Endothelial cell of umbilical vein (primary cell): Measurements from ENCODE around the gene MBD1. TPM values are rescaled to one million over a fixed set of nuclear protein-coding genes. Genes with fewer than 3 reads are reported as not detected.
"Not testable (repeated sequence)": the region's sequence is repeated elsewhere in the genome, so short reads cannot be mapped to it uniquely, and the experiment has no call there.

Experiments
- BruUV-seq: library from RNA; stranded (reverse); fragments of 400-500 nt; replicated peaks from 2 replicates; lab custom pipeline; 2021; lab: Mats Ljungman, UMichigan
- CTCF ChIA-PET: fragments of 300-600, 350-600 bp; sonication (Branson Sonifier 250); formaldehyde crosslinking; loops from one replicate; lab custom pipeline; 2021; ENCODE audit warnings: antibody characterized with exemption, inconsistent platforms; lab: Charles Lee
- POLR2A ChIA-PET: fragments of 300-600, 350-600 bp; sonication (Branson Sonifier 250); formaldehyde crosslinking; loops from one replicate; lab custom pipeline; 2021; ENCODE audit warnings: antibody characterized with exemption, inconsistent platforms; lab: Charles Lee
- DNase-seq: peaks from one replicate; pipeline ENCODE4 v3.0.0-alpha.2; 2011; ENCODE audit warnings: low read depth, low spot score
- FAIRE-seq: peaks from 2 replicates; lab custom pipeline; 2011; peaks lifted over from hg19 to GRCh38; lab: Jason Lieb, UNC
- H2AFZ ChIP-seq: 2 replicates; pipeline ENCODE4 v1.6.0; 2012; ENCODE audit warnings: low read depth, low read length, control low read depth, inconsistent platforms
- H3K27ac ChIP-seq: 2 replicates; pipeline ENCODE4 v1.5.1; 2011; ENCODE audit warnings: low read depth, mild to moderate bottlenecking, control low read depth, low read length, moderate library complexity; ENCODE audit not compliant: insufficient read depth
- H3K27me3 ChIP-seq, 2 experiments: 2 replicates each; pipeline versions ENCODE4 v1.6.0 to v1.6.1; 2011; ENCODE audit warnings: low read length in 2 of 2, mixed read lengths in 1 of 2; ENCODE audit not compliant: control insufficient read depth in 2 of 2, insufficient read depth in 2 of 2
- H3K36me3 ChIP-seq, 2 experiments: 2 replicates in 1 of 2; 3 replicates in 1 of 2; pipeline ENCODE4 v1.5.1; 2011; ENCODE audit warnings: low read length in 2 of 2, mild to moderate bottlenecking in 1 of 2, moderate library complexity in 1 of 2; ENCODE audit not compliant: control insufficient read depth in 2 of 2, insufficient read depth in 2 of 2; ENCODE audit errors: extremely low read depth in 1 of 2
- H3K4me1 ChIP-seq: 3 replicates; pipeline ENCODE4 v1.5.1; 2011; ENCODE audit warnings: mild to moderate bottlenecking, low read length; ENCODE audit not compliant: control insufficient read depth, insufficient read depth; ENCODE audit errors: extremely low read depth
- H3K4me2 ChIP-seq: 2 replicates; pipeline ENCODE4 v1.6.1; 2011; ENCODE audit warnings: low read length, control low read depth, mixed read lengths; ENCODE audit not compliant: insufficient read depth
- H3K4me3 ChIP-seq, 3 experiments: fragments of 200-600 bp in 1 of 3; sonication (generic), shearing (Covaris generic) in 1 of 3; replicated peaks in 1 of 3; 2 replicates each; pipeline ENCODE4 v1.5.1; 2011 to 2016; ENCODE audit warnings: control low read depth in 3 of 3, low read length in 3 of 3, mild to moderate bottlenecking in 2 of 3, inconsistent platforms in 1 of 3, low read depth in 1 of 3, moderate library complexity in 1 of 3; ENCODE audit not compliant: insufficient read depth in 1 of 3
- H3K79me2 ChIP-seq: 2 replicates; pipeline ENCODE4 v1.6.0; 2012; ENCODE audit warnings: low read length, inconsistent platforms; ENCODE audit not compliant: control insufficient read depth, insufficient read depth
- H3K9ac ChIP-seq: replicated peaks from 2 replicates; pipeline ENCODE3; 2011; ENCODE audit warnings: low read length, control low read depth; ENCODE audit not compliant: insufficient read depth; ENCODE audit errors: extremely low read depth
- H3K9me1 ChIP-seq: replicated peaks from 3 replicates; pipeline ENCODE4 v1.6.0; 2011; ENCODE audit warnings: mild to moderate bottlenecking, low read length; ENCODE audit not compliant: control insufficient read depth, insufficient read depth; ENCODE audit errors: extremely low read depth
- H3K9me3 ChIP-seq: replicated peaks from 2 replicates; pipeline ENCODE4 v1.5.1; 2012; ENCODE audit warnings: low read length, inconsistent platforms; ENCODE audit not compliant: control insufficient read depth, insufficient read depth
- H4K20me1 ChIP-seq: replicated peaks from 2 replicates; pipeline ENCODE3; 2011; ENCODE audit warnings: mild to moderate bottlenecking, low read length; ENCODE audit not compliant: control insufficient read depth, insufficient read depth; ENCODE audit errors: extremely low read depth
- FOS ChIP-seq: IDR thresholded peaks from 2 replicates; pipeline ENCODE4 v1.6.1; 2011; ENCODE audit warnings: mild to moderate bottlenecking, low read length, moderate library complexity, borderline replicate concordance; ENCODE audit not compliant: insufficient read depth
- GATA2 ChIP-seq: IDR thresholded peaks from 2 replicates; pipeline ENCODE4 v1.7.0; 2011; ENCODE audit warnings: low read depth, mild to moderate bottlenecking, moderate library complexity, mixed read lengths, low read length; ENCODE audit not compliant: insufficient read length, insufficient read depth
- POLR2A ChIP-seq: IDR thresholded peaks from 2 replicates; pipeline ENCODE4 v1.6.1; 2012; ENCODE audit warnings: low read depth, mild to moderate bottlenecking, control low read depth, low read length
- POLR2AphosphoS5 ChIP-seq: IDR thresholded peaks from 2 replicates; pipeline ENCODE4 v1.6.1; 2012; ENCODE audit warnings: low read depth, mild to moderate bottlenecking, control low read depth, low read length, moderate library complexity; ENCODE audit not compliant: insufficient read depth
- dilution Hi-C: fragments of 300-500 bp; cut with MboI; formaldehyde crosslinking; loops from one replicate; pipeline ENCODE4 v1.15.0; 2019; ENCODE audit warnings: low sequenced_read_pairs; ENCODE audit not compliant: extremely low pct_ligation_motif_present
- intact Hi-C: fragments of 100-400 bp; cut with micrococcal nuclease; formaldehyde crosslinking; loops from one replicate; pipeline ENCODE4 v1.10.0; 2022
- polyA plus RNA-seq, 4 experiments: library from polyadenylated mRNA; depleted of rRNA in 3 of 4; stranded (reverse) in 3 of 4; unstranded in 1 of 4; fragments of >200 nt; gene quantifications; 2 replicates each; pipeline versions ENCODE4 v1.2.1 to v1.2.3, GENCODE V29; 2011 to 2012; ENCODE audit warnings: missing spikeins in 1 of 4
- total RNA-seq: library from RNA; stranded (reverse); gene quantifications from 2 replicates; pipeline ENCODE4 v1.2.3, GENCODE V29; 2021
- TF ChIP-seq, protein P1 (sequence below), 2 donors: IDR thresholded peaks; 1 replicate in 1 of 2; 2 replicates in 1 of 2; pipeline ENCODE4 v1.5.1; 2011; ENCODE audit warnings: low read length in 2 of 2, mild to moderate bottlenecking in 2 of 2, moderate library complexity in 2 of 2, control low read depth in 1 of 2, inconsistent platforms in 1 of 2, low read depth in 1 of 2; ENCODE audit not compliant: insufficient read depth in 1 of 2; ENCODE audit errors: extremely low read depth in 1 of 2

The MBD1 gene
- total and polyA plus RNA-seq, 2 donors (not counting 3 experiments of a cell fraction or from before 2014, with no cell fraction given), result 57.2 to 77.5 TPM

- Histone ChIP-seq H2AFZ (no peak overlapping the region), H3K36me3 (no peaks in the 10 kb centered on the region), H3K4me1 (no peaks in the 10 kb centered on the region), H3K27ac (no peak overlapping the region), H3K4me3 (no peak overlapping the region), H3K4me2 (no peak overlapping the region), H3K9me3 (no peaks in the 10 kb centered on the region), H3K9ac (no peak overlapping the region), H3K79me2 (no peaks in the 10 kb centered on the region), H3K9me1 (no peaks in the 10 kb centered on the region), H4K20me1 (no peaks in the 10 kb centered on the region), H3K27me3 (no peaks in the 10 kb centered on the region)
- TF ChIP-seq POLR2AphosphoS5 (no peak), POLR2A (no peak), FOS (no peak), GATA2 (no peak)
- TF ChIP-seq, protein P1, sequence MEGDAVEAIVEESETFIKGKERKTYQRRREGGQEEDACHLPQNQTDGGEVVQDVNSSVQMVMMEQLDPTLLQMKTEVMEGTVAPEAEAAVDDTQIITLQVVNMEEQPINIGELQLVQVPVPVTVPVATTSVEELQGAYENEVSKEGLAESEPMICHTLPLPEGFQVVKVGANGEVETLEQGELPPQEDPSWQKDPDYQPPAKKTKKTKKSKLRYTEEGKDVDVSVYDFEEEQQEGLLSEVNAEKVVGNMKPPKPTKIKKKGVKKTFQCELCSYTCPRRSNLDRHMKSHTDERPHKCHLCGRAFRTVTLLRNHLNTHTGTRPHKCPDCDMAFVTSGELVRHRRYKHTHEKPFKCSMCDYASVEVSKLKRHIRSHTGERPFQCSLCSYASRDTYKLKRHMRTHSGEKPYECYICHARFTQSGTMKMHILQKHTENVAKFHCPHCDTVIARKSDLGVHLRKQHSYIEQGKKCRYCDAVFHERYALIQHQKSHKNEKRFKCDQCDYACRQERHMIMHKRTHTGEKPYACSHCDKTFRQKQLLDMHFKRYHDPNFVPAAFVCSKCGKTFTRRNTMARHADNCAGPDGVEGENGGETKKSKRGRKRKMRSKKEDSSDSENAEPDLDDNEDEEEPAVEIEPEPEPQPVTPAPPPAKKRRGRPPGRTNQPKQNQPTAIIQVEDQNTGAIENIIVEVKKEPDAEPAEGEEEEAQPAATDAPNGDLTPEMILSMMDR (IDR thresholded peaks at IDR 0.05; ENCODE audit: extremely low read depth in 1 of 2, insufficient read depth in 1 of 2, low read depth in 1 of 2, low read length in 2 of 2), result no peak
- no peak for FAIRE-seq
- dilution Hi-C loops (no loop called here), intact Hi-C loops (no loop called here)
- BruUV-seq, result no TSS peak
- no peak for DNase-seq
- CTCF ChIA-PET, result no interaction called here
- POLR2A ChIA-PET, result no interaction called here
Observed at GRCh38 chr18:50247561-50247960, 33.8 kb downstream of the MBD1 start.

- dilution Hi-C loops, H3K79me2 ChIP-seq, H3K9me3 ChIP-seq, DNase-seq, H3K4me2 ChIP-seq, H3K9me1 ChIP-seq, H3K4me1 ChIP-seq, H3K27me3 ChIP-seq, H2AFZ ChIP-seq, H3K36me3 ChIP-seq, FAIRE-seq, intact Hi-C loops, BruUV-seq, H3K9ac ChIP-seq, H4K20me1 ChIP-seq, H3K27ac ChIP-seq, H3K4me3 ChIP-seq, POLR2A ChIA-PET: not testable (repeated sequence)
- CTCF ChIA-PET, result interaction anchor here (1.4 kb wide), 1 partner anchor 12 kb away, joined by 3 read pairs; no protein-coding TSS in a partner anchor
Observed at GRCh38 chr18:50241768-50242167, 39.6 kb downstream of the MBD1 start.
